ENCODE results near the gene MSH2.
"Not testable (repeated sequence)": the region's sequence is repeated elsewhere in the genome, so short reads cannot be mapped to it uniquely, and the experiment has no call there.

MSH2 gene

DNA sequence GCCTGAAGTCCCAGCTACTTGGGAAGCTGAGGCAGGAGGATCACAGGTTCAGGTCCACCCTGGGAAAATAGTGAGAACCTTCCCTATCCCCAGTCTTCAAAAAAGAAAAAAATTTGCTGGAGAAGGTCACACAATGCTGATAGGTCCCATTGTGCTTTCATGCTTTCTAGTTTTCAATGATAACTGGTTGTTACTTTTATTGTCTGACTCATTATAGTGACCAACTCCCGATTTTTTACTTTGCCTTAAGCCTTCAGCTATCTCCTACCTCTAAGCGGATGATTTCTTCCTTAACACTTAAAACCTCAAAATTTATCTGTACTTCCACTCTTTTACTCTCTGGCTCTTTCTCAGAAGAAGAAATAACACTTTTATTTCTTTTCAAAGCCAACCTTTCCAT lies 17.3 kb downstream of the MSH2 start:
- TF ChIP-seq CTCF (IDR thresholded peaks at IDR 0.05; ENCODE audit: low read depth, low read length), result no peak
- no peak for DNase-seq
- H3K9me3 ChIP-seq (ENCODE audit: severe bottlenecking), result no peaks in the 10 kb centered on the region
- H3K4me3 ChIP-seq (ENCODE audit: low read depth, low read length), result no peak overlapping the region
- no peaks in the 10 kb centered on the region for H3K27me3 ChIP-seq (ENCODE audit: insufficient read depth, low read depth, severe bottlenecking)
- peaks cover 97% of the 10 kb centered on the region for H3K36me3 ChIP-seq
- H3K27ac ChIP-seq, result no peak overlapping the region

DNA sequence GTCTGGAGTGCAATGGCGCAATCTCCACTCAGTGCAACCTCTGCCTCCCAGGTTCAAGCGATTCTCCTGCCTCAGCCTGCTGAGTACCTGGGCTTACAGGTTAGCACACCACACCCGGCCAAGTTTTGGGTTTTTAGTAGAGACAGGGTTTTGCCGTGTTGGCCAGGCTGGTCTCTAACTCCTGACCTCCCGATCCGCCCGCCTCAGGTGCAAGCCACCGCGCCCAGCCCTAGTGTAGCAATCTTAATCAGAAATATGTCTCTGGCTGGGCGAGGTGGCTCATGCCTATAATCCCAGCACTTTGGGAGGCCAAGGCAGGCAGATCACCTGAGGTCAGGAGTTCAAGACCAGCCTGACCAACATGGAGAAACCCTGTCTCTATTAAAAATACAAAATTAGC lies 17.7 kb downstream of the MSH2 start:
- H3K27ac ChIP-seq; DNase-seq; H3K4me3 ChIP-seq (ENCODE audit: low read depth, low read length); H3K27me3 ChIP-seq (ENCODE audit: insufficient read depth, low read depth, severe bottlenecking); H3K9me3 ChIP-seq (ENCODE audit: severe bottlenecking): not testable (repeated sequence)
- peaks cover 98% of the 10 kb centered on the region for H3K36me3 ChIP-seq

DNA sequence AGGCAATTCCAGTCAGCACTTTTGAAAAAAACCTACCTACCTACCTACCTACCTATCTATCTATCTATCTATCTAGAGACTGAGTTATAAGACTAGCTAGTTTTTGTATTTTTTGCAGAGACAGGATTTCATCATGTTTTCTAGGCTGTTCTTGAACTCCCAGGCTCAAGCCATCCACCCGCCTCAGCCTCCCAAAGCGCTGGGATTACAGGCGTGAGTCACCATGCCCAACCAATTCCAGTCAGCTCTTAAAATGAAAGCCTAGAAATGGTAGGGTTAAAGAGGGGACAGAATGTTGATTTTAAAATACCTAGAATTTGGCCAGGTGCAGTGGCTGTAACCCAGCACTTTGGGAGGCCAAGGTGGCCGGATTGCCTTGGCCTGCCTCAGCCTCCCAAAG lies 19.1 kb downstream of the MSH2 start:
- no peak overlapping the region for H3K4me3 ChIP-seq (ENCODE audit: low read depth, low read length)
- no peaks in the 10 kb centered on the region for H3K9me3 ChIP-seq (ENCODE audit: severe bottlenecking)
- no peaks in the 10 kb centered on the region for H3K27me3 ChIP-seq (ENCODE audit: insufficient read depth, low read depth, severe bottlenecking)
- no peak overlapping the region for H3K27ac ChIP-seq
- peaks cover 94% of the 10 kb centered on the region for H3K36me3 ChIP-seq
- DNase-seq, result no peak
- no peak for TF ChIP-seq CTCF (IDR thresholded peaks at IDR 0.05; ENCODE audit: low read depth, low read length)

- H3K36me3 ChIP-seq, result peaks cover 94% of the 10 kb centered on the region
- H3K27ac ChIP-seq, result no peak overlapping the region
- H3K4me3 ChIP-seq (ENCODE audit: low read depth, low read length), result no peak overlapping the region
- no peaks in the 10 kb centered on the region for H3K9me3 ChIP-seq (ENCODE audit: severe bottlenecking)
- no peak for DNase-seq
- no peak for TF ChIP-seq CTCF (IDR thresholded peaks at IDR 0.05; ENCODE audit: low read depth, low read length)
- no peaks in the 10 kb centered on the region for H3K27me3 ChIP-seq (ENCODE audit: insufficient read depth, low read depth, severe bottlenecking)
Measured at GRCh38 chr2:47422560-47422959, 19.6 kb downstream of the MSH2 start.

DNA sequence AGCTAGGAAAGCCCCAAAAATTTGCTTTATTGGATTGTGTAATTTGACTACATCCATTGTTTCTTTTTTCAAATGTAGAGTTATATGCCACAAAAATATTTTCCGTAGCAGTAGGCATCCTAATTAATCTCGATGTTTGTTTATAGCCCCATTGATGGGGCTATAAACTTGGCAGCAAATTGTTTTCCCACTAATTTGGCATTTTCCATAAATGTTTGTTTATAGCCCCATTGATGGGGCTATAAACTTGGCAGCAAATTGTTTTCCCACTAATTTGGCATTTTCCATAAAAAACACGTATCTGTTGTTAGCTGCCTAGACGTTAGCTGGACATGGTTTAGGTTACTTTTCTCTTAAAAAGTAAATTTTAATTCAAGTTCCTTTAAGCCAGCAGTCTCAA lies 23.8 kb downstream of the MSH2 start:
- H3K4me3 ChIP-seq (ENCODE audit: low read depth, low read length), result no peak overlapping the region
- H3K27ac ChIP-seq, result no peak overlapping the region
- peaks cover 91% of the 10 kb centered on the region for H3K36me3 ChIP-seq
- TF ChIP-seq CTCF (IDR thresholded peaks at IDR 0.05; ENCODE audit: low read depth, low read length), result no peak
- H3K27me3 ChIP-seq (ENCODE audit: insufficient read depth, low read depth, severe bottlenecking), result no peaks in the 10 kb centered on the region
- no peaks in the 10 kb centered on the region for H3K9me3 ChIP-seq (ENCODE audit: severe bottlenecking)
- DNase-seq, result no peak

DNA sequence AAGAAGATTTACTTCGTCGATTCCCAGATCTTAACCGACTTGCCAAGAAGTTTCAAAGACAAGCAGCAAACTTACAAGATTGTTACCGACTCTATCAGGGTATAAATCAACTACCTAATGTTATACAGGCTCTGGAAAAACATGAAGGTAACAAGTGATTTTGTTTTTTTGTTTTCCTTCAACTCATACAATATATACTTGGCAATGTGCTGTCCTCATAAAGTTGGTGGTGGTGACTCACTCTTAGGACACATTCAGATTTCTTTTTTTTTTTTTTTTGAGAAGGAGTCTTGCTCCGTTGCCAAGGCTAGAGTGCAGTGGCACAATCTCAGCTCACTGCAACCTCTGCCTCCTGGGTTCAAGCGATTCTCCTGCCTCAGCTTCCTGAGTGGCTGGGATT lies 26.8 kb downstream of the MSH2 start:
- DNase-seq, result no peak
- H3K27me3 ChIP-seq (ENCODE audit: insufficient read depth, low read depth, severe bottlenecking), result no peaks in the 10 kb centered on the region
- H3K4me3 ChIP-seq (ENCODE audit: low read depth, low read length), result no peak overlapping the region
- no peak overlapping the region for H3K27ac ChIP-seq
- H3K36me3 ChIP-seq, result peaks cover 76% of the 10 kb centered on the region
- TF ChIP-seq CTCF (IDR thresholded peaks at IDR 0.05; ENCODE audit: low read depth, low read length), result no peak
- no peaks in the 10 kb centered on the region for H3K9me3 ChIP-seq (ENCODE audit: severe bottlenecking)

GRCh38 chr2:47433006-47433405 lies 30.1 kb downstream of the MSH2 start:
- H3K36me3 ChIP-seq, result peaks cover 74% of the 10 kb centered on the region
- not testable (repeated sequence) for H3K9me3 ChIP-seq (ENCODE audit: severe bottlenecking); DNase-seq; H3K4me3 ChIP-seq (ENCODE audit: low read depth, low read length); H3K27ac ChIP-seq; H3K27me3 ChIP-seq (ENCODE audit: insufficient read depth, low read depth, severe bottlenecking)

- DNase-seq; H3K4me3 ChIP-seq (ENCODE audit: low read depth, low read length); H3K27ac ChIP-seq; H3K27me3 ChIP-seq (ENCODE audit: insufficient read depth, low read depth, severe bottlenecking); H3K9me3 ChIP-seq (ENCODE audit: severe bottlenecking): not testable (repeated sequence)
- H3K36me3 ChIP-seq, result peaks cover 77% of the 10 kb centered on the region
Measured at GRCh38 chr2:47433445-47433844, 30.5 kb downstream of the MSH2 start.

All from WERI-Rb-1 (cell line).